Hepatic stellate cell (primary cell): Measurements from ENCODE around the gene FLNB.

Experiments
- DNase-seq: peaks from one replicate; pipeline ENCODE4 v3.0.0; 2011; ENCODE audit warnings: low spot score

The FLNB gene

GRCh38 chr3:58008141-58009025 is at the start of gene FLNB:
Gene FLNB (plus strand): TSS chr3:58008422. CDS start chr3:58008565, 143 bp downstream.
- peak; percentile 93 for DNase-seq

GRCh38 chr3:57958642-57959422 is 49.4 kb upstream of the FLNB start:
- no peak for DNase-seq

- no peak for DNase-seq
These were observed 48.6 kb upstream of the FLNB start for GRCh38 chr3:57959423-57960173.

- no peak for DNase-seq
These were observed 48.1 kb upstream of the FLNB start for GRCh38 chr3:57960174-57960505.

- no peak for DNase-seq
These were observed 46.9 kb upstream of the FLNB start for GRCh38 chr3:57961177-57961827.

GRCh38 chr3:57961828-57962447 is 46.3 kb upstream of the FLNB start:
- no peak for DNase-seq

GRCh38 chr3:57962448-57962834 is 45.8 kb upstream of the FLNB start:
- DNase-seq: no peak

- no peak for DNase-seq
These were observed 44.3 kb upstream of the FLNB start for GRCh38 chr3:57963811-57964346.

GRCh38 chr3:57966829-57967228 is 41.4 kb upstream of the FLNB start:
- no peak for DNase-seq

- no peak for DNase-seq
These were observed 40.6 kb upstream of the FLNB start for GRCh38 chr3:57967590-57967989.

GRCh38 chr3:57968501-57968900 is 39.7 kb upstream of the FLNB start:
- DNase-seq: no peak

- DNase-seq: no peak
These were observed 36.2 kb upstream of the FLNB start for GRCh38 chr3:57971975-57972374.

- no peak for DNase-seq
These were observed 35.6 kb upstream of the FLNB start for GRCh38 chr3:57972531-57973111.

- no peak for DNase-seq
These were observed 34.3 kb upstream of the FLNB start for GRCh38 chr3:57973715-57974477.

- DNase-seq: peak; percentile 92
These were observed 33.3 kb upstream of the FLNB start for GRCh38 chr3:57974796-57975388.

- no peak for DNase-seq
These were observed 30.4 kb upstream of the FLNB start for GRCh38 chr3:57977818-57978235.

GRCh38 chr3:57978316-57978715 is 29.9 kb upstream of the FLNB start:
- DNase-seq: no peak

- no peak for DNase-seq
These were observed 27.8 kb upstream of the FLNB start for GRCh38 chr3:57980416-57980815.

- DNase-seq: no peak
These were observed 26.6 kb upstream of the FLNB start for GRCh38 chr3:57981483-57982087.
